CMK (cell line): ENCODE measurements around the gene SENP2.
"Not testable (repeated sequence)": the region's sequence is repeated elsewhere in the genome, so short reads cannot be mapped to it uniquely, and the experiment has no call there.

Source experiments
- DNase-seq: peaks from one replicate; pipeline ENCODE4 v3.0.0-alpha.2; 2010; ENCODE audit warnings: low read depth

Gene SENP2

DNA sequence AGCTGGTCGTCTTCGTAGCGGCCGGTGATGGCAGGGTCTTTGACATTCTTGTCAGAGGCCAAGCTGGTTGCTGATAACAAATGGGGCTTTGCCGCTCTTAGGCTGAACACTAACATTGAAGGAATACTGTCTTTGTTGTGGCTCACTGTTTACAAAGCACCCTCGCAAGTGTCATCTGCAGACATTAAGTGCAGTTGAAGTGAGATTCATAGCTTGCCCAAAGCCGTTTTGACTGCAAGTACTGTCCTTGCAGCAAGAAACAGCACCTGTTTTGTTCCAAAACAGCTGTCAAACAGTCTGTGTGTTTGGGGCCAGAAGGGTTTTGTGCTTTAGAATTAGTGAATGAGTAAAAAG, 568 bp downstream of the SENP2 start:
- peak; percentile 32 for DNase-seq

GRCh38 chr3:185594073-185594472, 8.0 kb downstream of the SENP2 start:
- no peak for DNase-seq

DNA sequence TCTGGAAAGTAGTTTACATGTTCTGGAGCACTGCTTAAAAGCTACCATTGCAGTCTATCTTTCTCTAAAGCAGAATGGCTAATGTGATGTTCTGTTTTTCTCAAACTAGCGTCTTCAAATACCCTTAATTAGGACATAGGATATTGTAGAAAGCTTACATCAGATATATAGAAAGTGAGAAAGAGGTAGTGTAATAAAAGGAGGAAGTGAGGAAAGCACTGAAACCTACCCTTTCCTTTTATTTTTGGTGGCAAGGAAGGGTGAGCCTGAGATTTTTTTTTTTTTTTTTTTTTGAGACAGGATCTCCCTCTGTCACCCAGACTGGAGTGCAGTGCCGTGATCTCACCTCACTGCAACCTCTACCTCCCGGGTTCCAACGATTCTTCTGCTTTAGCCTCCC, 9.4 kb downstream of the SENP2 start:
- DNase-seq = no peak

GRCh38 chr3:185605566-185605965, 19.5 kb downstream of the SENP2 start:
- DNase-seq = no peak

DNA sequence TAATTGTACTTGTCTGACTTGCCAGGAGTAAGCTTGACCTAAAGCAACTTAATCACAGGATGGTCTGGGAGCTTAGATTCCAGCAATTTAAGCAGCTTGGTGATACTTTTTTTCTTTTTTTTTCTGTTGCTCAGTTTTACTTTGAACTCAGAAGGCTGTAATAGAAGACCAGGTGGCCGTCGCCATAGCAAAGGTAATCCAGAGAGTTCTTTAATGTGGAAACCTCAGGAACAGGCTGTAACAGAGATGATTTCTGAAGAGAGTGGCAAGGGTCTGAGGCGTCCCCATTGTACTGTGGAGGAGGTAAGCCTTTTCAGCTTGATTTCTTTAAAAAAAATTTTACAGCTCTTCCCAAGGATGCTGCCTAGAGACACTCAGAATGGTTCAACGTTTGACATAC, 20.1 kb downstream of the SENP2 start:
- DNase-seq = no peak

DNA sequence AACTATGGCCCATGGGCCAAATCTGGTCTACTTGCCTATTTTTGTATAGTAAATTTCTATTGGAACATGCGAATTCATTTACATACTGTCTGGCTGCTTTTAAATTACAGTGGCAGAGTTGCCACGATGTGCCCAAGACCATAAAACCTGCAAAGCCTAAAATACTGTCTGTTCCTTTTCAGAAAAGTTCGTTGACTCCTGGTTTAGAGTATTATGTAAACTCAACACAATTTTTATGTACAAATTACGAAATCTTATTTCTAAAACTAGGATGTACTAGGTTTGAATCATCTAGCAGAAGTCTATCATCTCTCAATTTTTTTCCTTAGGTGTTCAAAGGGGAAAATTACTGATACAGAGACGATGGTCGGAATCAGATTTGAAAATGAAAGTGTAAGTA, 26.9 kb downstream of the SENP2 start:
- DNase-seq = no peak

- DNase-seq = no peak
These were observed 38.0 kb downstream of the SENP2 start for GRCh38 chr3:185623939-185624665.

DNA sequence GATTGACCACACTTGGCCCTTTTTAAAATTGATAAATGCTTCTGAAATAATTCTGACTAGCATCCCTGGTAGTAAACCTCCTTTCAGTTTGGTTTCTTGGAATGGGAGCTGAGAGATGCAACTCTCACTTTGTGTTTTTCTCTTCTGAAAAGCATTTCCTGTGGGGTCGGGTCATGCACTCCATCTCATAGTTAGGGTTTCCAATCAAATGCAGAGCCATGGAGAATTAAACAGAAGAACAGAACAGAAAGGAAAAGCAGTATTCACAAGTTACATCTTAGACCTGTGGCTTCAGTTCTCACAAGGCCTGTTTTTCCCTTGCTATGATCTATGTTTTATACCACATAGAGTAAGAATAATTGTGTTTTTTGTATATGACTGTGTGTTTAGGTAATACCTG, 39.7 kb downstream of the SENP2 start:
- DNase-seq = no peak

- no peak for DNase-seq
These were observed 43.6 kb downstream of the SENP2 start for GRCh38 chr3:185629554-185630181.

GRCh38 chr3:185630182-185630622, 44.1 kb downstream of the SENP2 start:
- no peak for DNase-seq

GRCh38 chr3:185631108-185631507, 45.0 kb downstream of the SENP2 start:
- no peak for DNase-seq

- DNase-seq = no peak
These were observed 45.6 kb downstream of the SENP2 start for GRCh38 chr3:185631508-185632206.

DNA sequence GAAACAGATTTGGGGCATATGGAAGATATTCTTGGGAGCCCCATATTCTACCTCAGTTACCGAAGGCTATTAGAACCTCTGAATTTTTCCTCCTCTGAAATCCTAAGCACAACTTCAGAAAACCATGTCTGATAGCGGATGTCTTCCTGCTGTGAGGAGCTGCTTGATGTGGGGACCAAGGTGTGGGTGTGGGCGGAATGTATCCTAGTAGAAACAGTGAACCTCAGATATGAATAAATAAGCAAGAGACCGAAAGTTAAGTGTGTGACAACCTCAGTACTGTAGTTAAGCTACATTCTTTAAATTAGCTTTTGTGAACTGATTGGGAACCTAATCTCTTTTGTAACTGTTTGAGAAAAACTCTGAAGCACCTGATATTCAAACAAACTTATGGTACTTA, 46.9 kb downstream of the SENP2 start:
- DNase-seq = no peak

DNA sequence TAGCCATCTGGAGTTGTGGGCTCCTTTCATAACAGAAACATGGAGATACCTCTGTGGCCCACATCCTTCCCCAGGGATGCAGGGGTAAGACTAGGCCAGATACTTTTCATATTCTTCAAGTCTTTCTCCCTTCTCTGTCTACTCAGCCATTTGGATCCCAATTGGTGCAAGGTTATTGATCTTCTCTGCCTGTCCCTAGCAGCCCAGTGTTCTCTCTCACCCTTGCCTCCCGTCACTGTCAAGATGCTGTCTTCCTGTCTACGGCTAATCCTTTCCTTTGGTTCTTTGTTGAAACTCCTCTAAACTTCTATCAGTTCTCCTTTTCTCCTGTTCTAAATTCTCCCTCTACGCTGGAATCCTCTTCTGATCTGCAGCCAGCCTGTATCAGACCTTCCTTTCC, 51.3 kb downstream of the SENP2 start:
- DNase-seq = no peak

GRCh38 chr3:185638651-185639050, 52.6 kb downstream of the SENP2 start:
- not testable (repeated sequence) for DNase-seq

- DNase-seq = no peak
These were observed 53.6 kb downstream of the SENP2 start for GRCh38 chr3:185639632-185640206.

- no peak for DNase-seq
These were observed 54.2 kb downstream of the SENP2 start for GRCh38 chr3:185640308-185640707.

DNA sequence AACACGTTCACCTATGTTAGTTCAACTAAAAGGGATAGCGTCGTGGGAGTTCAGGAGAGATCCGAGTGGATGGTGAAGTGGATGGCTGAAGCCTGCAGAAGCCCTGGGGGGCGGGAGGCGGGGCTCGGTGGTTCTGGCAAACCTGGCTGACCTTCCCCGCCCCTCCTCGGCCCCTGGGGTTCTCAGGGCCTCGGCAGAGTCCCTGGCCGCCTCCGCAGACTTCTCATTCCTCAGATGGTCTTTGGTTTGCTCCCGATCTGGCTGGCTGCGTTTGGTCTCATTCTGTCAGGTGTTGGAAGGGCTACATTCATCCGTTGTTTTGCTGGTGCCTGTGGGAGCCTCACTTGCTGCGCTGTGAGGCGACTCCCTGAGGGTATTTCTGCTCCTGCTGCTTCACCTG, 59.1 kb downstream of the SENP2 start:
- DNase-seq = not testable (repeated sequence)

GRCh38 chr3:185645596-185646381, 59.7 kb downstream of the SENP2 start:
- DNase-seq = no peak

GRCh38 chr3:185646382-185647133, 60.5 kb downstream of the SENP2 start:
- DNase-seq = no peak

- no peak for DNase-seq
These were observed 61.2 kb downstream of the SENP2 start for GRCh38 chr3:185647134-185647879.
